ENCODE measurements around the gene CCSER1.
A peak's percentile ranks its signal among the peaks of the same experiment; 100 is the strongest.

CCSER1 gene

DNA sequence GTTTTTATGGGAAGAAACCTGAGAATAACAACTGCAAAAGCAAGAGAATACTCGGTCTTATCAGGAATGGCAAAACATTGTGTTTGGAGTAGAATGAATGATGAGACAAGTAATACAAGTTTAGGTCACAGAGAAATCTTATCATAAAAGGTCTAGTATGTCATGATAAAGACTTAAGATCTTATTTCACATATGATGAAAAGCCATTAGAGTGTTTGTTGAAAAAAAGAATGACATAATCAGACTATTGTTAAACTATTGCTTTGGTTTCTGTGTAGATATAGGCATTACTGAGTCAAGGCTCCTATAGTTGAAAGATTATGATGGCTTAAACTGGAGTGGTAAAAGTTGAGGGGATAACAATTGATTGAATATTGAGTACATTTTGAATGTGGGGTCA is 603.6 kb downstream of the CCSER1 start:
- Histone ChIP-seq H3K4me1 (peaks cover 11% of the 10 kb centered on the region), H3K36me3 (replicated peaks) (no peaks in the 10 kb centered on the region), H3K27me3 (ENCODE audit: low read depth) (no peaks in the 10 kb centered on the region), H3K9me3 (no peaks in the 10 kb centered on the region), H3K4me3 (no peak overlapping the region)
- in situ Hi-C loops (cut with MboI; ENCODE audit: low sequenced_read_pairs) = no loop called here
- DNase-seq (ENCODE audit: low spot score in 2 of 2) = no peak

DNA sequence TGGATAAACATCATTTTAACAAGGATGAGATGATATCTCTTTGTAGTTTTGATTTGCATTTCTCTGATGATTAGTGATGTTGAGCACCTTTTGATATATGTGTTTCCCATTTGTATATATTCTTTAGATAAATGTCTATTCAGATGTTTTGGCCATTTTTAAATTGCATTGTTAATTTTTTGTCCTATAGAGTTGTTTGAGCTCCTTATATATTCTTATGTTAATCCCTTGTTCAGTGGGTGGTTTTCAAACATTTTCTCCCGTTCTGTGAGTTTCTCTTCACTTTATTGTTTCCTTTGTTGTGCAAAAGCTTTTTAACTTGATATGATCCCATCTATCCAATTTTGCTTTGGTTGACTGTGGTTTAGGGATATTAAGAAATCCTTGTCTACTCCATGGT is 606.0 kb downstream of the CCSER1 start:
- in situ Hi-C loops (cut with MboI; ENCODE audit: low sequenced_read_pairs) = no loop called here
- DNase-seq (ENCODE audit: low spot score in 2 of 2) = peak in 1 of 2 experiments; percentile 93
- no peaks in the 10 kb centered on the region for H3K27me3 ChIP-seq (ENCODE audit: low read depth)
- H3K36me3 ChIP-seq (replicated peaks) = no peaks in the 10 kb centered on the region
- H3K4me3 ChIP-seq = no peak overlapping the region
- peaks cover 11% of the 10 kb centered on the region for H3K4me1 ChIP-seq
- no peaks in the 10 kb centered on the region for H3K9me3 ChIP-seq

DNA sequence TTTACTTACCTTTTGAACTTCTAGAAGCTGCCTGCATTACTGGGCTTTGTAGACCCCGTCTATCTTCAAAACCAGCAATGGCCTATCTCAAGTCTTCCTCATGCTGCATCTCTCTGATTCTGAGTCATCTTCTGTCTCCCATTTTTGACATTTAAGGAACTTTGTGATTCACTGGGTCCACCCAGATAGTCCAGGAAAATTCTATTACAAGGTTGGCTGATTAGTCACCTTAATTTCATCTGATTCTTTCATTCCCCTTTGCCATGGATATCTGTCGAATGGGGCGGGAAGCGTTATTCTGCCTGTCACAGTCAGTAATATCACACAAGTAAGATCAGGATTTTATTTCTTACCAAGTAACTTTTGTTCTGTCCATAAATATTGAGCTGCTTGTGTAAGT is 618.0 kb downstream of the CCSER1 start:
- H3K27me3 ChIP-seq (ENCODE audit: low read depth) = no peaks in the 10 kb centered on the region
- H3K4me1 ChIP-seq = peaks cover 3% of the 10 kb centered on the region; the same call in 1 of the 2 replicates
- no peaks in the 10 kb centered on the region for H3K9me3 ChIP-seq
- in situ Hi-C loops (cut with MboI; ENCODE audit: low sequenced_read_pairs) = no loop called here
- no peaks in the 10 kb centered on the region for H3K36me3 ChIP-seq (replicated peaks)
- no peak for DNase-seq (ENCODE audit: low spot score in 2 of 2)
- H3K4me3 ChIP-seq = no peak overlapping the region

DNA sequence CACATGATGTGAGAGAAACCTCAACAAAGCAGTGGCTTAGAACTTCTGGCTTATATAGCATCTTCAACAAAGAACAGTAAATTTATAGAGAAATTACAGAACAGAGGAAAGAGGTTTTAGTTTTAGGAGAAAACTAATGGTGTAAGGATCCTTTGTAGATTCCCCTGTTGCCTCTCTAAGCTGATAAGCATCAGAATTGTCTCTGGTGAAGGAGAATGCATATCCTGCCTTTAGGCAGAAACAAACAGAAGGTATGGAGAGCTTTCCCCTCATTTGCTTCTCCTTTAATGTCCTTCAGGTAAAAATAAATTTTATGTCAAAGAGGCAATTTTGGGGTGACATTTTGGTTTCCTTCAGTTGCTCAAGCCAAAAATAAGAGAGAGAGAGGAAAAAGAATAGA is 625.9 kb downstream of the CCSER1 start:
- Histone ChIP-seq H3K36me3 (replicated peaks) (no peaks in the 10 kb centered on the region), H3K9me3 (no peaks in the 10 kb centered on the region), H3K4me1 (no peaks in the 10 kb centered on the region), H3K4me3 (no peak overlapping the region), H3K27me3 (ENCODE audit: low read depth) (no peaks in the 10 kb centered on the region)
- no peak for DNase-seq (ENCODE audit: low spot score in 2 of 2)
- in situ Hi-C loops (cut with MboI; ENCODE audit: low sequenced_read_pairs) = no loop called here

DNA sequence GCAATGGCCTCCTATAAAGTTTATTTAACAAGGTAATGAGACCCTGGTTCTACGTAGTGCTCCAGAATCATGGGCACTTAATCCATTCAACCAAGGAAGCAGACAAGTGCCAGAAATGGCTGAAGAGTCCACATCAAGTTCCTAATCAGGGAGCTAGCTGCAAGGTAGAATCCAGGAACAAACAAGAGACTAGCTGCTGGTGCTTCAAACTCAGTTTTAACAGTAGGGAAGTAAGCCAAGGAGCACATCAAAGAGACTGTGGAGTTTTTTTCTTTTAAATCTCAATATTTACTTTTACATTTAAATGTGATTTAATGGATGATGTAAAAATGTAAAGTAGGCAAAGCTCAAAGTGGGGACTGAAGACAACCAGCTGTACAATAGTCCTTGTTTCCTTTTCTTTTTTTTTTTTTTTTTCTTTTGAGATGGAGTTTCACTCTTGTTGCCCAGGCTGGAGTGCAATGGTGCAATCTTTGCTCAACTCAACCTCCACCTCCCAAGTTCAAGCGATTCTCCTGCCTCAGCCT is 630.4 kb downstream of the CCSER1 start:
- no peaks in the 10 kb centered on the region for H3K27me3 ChIP-seq (ENCODE audit: low read depth)
- H3K36me3 ChIP-seq (replicated peaks) = no peaks in the 10 kb centered on the region
- no peaks in the 10 kb centered on the region for H3K4me1 ChIP-seq
- no peak overlapping the region for H3K4me3 ChIP-seq
- no peaks in the 10 kb centered on the region for H3K9me3 ChIP-seq
- in situ Hi-C loops (cut with MboI; ENCODE audit: low sequenced_read_pairs) = no loop called here
- no peak for DNase-seq (ENCODE audit: low spot score in 2 of 2)

DNA sequence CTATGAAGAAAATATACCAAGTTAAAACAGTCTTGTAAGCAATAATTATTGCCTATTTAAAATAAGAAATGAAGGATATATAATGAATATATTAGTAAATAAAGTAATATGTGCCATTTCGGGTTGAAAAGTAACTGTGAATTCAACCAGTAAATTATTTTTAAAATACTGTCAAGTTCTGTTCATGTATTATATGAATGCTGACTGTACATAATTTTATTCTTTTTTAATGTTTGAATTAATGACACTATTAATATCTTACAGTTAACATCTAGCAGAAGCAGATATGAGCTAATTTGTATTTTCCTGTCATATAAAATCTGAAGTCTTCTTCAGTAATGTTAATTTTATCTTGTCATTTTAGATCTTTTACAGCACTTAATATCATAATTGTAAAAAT is 632.9 kb downstream of the CCSER1 start:
- Histone ChIP-seq H3K4me1 (no peaks in the 10 kb centered on the region), H3K9me3 (no peaks in the 10 kb centered on the region), H3K4me3 (no peak overlapping the region), H3K27me3 (ENCODE audit: low read depth) (no peaks in the 10 kb centered on the region), H3K36me3 (replicated peaks) (no peaks in the 10 kb centered on the region)
- in situ Hi-C loops (cut with MboI; ENCODE audit: low sequenced_read_pairs) = no loop called here
- DNase-seq (ENCODE audit: low spot score in 2 of 2) = no peak

DNA sequence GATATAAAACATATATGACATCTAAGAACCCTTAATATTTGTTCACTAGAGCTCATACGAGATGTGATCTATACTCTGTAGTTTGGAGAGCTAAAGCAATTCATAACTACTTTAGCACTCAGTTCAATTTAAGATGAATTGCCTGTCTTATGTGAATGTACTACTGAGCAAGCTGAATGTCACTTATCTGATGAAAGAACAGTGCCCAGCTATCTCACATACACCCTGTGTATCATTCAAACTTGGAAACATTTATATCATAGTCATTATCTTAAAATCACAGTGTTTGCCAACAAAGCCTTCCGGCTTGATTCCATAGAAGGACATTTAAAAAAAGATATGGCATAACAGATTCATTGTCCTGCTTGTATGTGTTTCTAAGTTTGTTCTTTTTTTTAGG is 639.6 kb downstream of the CCSER1 start:
- in situ Hi-C loops (cut with MboI; ENCODE audit: low sequenced_read_pairs) = no loop called here
- Histone ChIP-seq H3K4me1 (no peaks in the 10 kb centered on the region), H3K4me3 (no peak overlapping the region), H3K36me3 (replicated peaks) (no peaks in the 10 kb centered on the region), H3K9me3 (no peaks in the 10 kb centered on the region), H3K27me3 (ENCODE audit: low read depth) (no peaks in the 10 kb centered on the region)
- no peak for DNase-seq (ENCODE audit: low spot score in 2 of 2)

DNA sequence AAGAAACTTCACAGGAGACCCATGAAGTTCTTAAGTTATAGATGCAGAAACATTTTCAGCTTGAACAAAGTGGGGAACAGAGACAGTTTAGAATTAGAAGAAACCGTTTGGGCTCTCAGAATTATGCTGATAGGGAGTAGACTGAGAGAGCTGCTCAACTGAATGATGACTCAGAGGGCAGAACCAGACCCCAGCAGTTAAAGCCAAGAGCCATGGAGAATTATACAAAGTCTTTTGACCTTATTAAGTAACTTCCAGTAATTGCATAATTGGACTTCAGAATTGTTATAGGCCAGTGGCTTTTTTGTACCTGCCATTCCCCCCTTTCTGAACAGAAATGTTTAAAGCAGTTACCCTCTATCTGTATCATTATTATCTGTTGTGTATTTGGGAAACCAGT is 642.1 kb downstream of the CCSER1 start:
- no peaks in the 10 kb centered on the region for H3K36me3 ChIP-seq (replicated peaks)
- H3K4me3 ChIP-seq = no peak overlapping the region
- DNase-seq (ENCODE audit: low spot score in 2 of 2) = no peak
- no peaks in the 10 kb centered on the region for H3K9me3 ChIP-seq
- H3K4me1 ChIP-seq = no peaks in the 10 kb centered on the region
- in situ Hi-C loops (cut with MboI; ENCODE audit: low sequenced_read_pairs) = no loop called here
- no peaks in the 10 kb centered on the region for H3K27me3 ChIP-seq (ENCODE audit: low read depth)

DNA sequence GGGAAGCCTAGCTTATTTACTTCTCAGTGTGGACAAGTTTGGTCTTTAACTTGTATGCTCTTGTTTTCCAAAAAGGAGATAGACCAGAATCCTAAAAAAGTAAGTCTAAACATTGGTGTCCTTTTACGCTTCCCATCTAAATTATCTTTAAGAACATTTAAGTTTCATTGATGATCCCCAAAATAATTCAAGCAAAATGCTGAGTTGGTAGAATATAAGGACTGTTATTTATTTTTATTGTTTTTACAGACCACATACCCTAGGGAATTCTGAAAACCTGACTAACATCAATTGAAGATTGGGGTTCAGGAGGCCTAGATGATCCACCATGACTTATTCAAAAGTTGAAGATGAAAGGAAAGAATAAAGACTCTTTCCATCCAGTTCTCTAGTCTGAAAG is 653.0 kb downstream of the CCSER1 start:
- H3K4me1 ChIP-seq = no peaks in the 10 kb centered on the region
- DNase-seq (ENCODE audit: low spot score in 2 of 2) = no peak
- H3K9me3 ChIP-seq = no peaks in the 10 kb centered on the region
- no peaks in the 10 kb centered on the region for H3K27me3 ChIP-seq (ENCODE audit: low read depth)
- H3K4me3 ChIP-seq = no peak overlapping the region
- in situ Hi-C loops (cut with MboI; ENCODE audit: low sequenced_read_pairs) = no loop called here
- no peaks in the 10 kb centered on the region for H3K36me3 ChIP-seq (replicated peaks)

DNA sequence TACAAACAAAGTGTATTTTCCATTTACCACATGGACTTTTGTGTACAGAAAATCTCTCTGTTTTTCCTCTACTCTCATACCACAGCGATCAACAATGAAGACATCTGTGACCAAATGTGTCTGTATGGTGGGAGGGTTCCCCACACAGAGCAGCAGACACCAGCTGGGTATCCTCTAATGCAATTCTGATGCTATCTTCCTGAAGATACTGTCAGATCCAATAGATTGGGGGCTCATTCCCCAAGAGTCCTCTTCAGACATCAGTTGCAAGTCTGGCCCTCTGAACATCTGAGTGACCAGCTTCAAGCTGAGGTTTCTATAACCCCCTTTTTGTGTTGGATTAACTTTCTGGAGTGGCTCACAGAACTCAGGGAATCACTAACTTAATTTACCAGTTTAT is 659.4 kb downstream of the CCSER1 start:
- H3K4me1 ChIP-seq = no peaks in the 10 kb centered on the region
- in situ Hi-C loops (cut with MboI; ENCODE audit: low sequenced_read_pairs) = no loop called here
- no peak overlapping the region for H3K4me3 ChIP-seq
- no peaks in the 10 kb centered on the region for H3K27me3 ChIP-seq (ENCODE audit: low read depth)
- DNase-seq (ENCODE audit: low spot score in 2 of 2) = no peak
- H3K36me3 ChIP-seq (replicated peaks) = no peaks in the 10 kb centered on the region
- H3K9me3 ChIP-seq = no peaks in the 10 kb centered on the region

DNA sequence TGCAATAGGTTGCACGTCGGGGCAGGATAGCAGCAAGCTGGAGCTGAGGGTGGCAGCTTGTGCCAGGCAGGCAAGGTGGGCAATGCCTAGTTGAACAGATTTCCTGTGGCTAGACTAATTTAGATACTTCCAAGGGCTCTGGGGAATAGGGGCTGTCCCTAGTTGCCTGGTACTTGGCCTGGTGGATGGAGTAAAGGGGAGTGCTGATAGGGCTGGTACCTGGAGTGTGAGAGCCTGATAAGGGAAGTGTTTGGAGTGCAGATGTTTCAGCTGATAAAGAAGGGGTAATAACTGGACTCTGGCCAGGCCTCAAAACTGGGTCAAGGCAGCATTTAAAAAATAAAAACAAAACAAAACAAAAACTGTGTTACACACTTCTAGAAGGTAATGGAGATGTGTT is 665.5 kb downstream of the CCSER1 start:
- Histone ChIP-seq H3K27me3 (ENCODE audit: low read depth) (no peaks in the 10 kb centered on the region), H3K4me1 (peaks cover 2% of the 10 kb centered on the region; the same call in 1 of the 2 replicates), H3K36me3 (replicated peaks) (no peaks in the 10 kb centered on the region), H3K9me3 (no peaks in the 10 kb centered on the region), H3K4me3 (no peak overlapping the region)
- in situ Hi-C loops (cut with MboI; ENCODE audit: low sequenced_read_pairs) = no loop called here
- DNase-seq (ENCODE audit: low spot score in 2 of 2) = no peak

DNA sequence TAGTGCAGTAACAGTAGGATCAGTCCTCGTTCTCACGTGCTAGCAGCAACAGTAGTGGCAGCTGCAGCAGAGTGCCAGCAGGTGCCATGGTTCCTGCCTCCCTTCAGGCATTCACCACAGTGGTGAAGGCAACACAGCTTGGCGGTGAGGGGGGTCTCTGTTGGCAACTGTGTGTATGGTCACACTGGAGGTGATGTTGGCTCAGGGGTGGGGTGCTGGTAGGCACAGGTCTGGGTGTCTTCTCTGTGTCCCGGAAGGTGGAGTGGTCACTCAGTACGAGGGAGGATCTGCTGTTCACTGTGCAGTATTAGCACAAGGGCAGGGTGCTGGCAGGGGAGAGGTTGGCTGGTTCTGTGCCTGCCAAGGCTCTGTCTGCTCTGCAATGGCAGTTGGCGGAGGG is 671.8 kb downstream of the CCSER1 start:
- in situ Hi-C loops (cut with MboI; ENCODE audit: low sequenced_read_pairs) = no loop called here
- no peak for DNase-seq (ENCODE audit: low spot score in 2 of 2)
- Histone ChIP-seq H3K9me3 (no peaks in the 10 kb centered on the region), H3K4me3 (no peak overlapping the region), H3K36me3 (replicated peaks) (no peaks in the 10 kb centered on the region), H3K27me3 (ENCODE audit: low read depth) (no peaks in the 10 kb centered on the region), H3K4me1 (peaks cover 1% of the 10 kb centered on the region; the same call in 1 of the 2 replicates)

DNA sequence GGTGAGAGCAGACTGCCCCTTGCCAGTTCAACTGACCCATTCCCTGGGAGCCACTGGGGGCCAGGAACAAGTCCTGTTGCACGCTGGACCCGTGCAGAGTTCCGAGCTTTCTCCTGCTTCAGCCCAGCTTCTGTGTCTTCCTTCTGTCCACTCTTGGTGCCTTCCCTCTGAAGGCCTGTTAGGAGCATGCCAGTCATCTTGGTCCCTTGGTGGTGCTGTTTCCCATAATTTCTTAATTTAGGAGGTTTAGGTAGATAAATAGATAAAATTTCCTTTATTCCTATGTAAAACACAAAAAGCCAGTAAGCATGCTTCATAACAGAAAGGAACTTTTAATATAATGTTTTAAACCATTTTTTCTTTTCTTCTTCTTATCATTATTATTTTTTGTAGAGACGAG is 672.7 kb downstream of the CCSER1 start:
- no peak for DNase-seq (ENCODE audit: low spot score in 2 of 2)
- in situ Hi-C loops (cut with MboI; ENCODE audit: low sequenced_read_pairs) = no loop called here

DNA sequence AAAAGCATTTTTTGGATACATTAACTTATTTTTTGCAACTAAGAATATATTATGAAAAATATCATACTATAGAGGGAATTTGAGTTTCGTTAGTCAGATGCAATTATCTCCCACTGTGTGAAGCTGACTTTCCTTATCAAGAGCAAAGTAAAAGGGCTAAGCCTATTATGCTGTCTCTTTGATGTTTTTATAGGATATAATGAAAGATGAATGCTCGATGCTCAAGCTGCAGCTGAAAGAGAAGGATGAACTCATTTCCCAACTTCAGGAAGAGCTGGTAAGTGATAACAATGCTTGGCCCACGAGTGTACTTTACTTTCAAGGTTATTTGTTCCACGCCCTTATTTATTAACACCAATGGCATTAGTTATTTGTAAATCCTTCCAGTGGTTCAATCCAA is 688.4 kb downstream of the CCSER1 start:
- Histone ChIP-seq H3K27me3 (ENCODE audit: low read depth) (no peaks in the 10 kb centered on the region), H3K4me1 (peaks cover 4% of the 10 kb centered on the region; the same call in 1 of the 2 replicates), H3K4me3 (no peak overlapping the region), H3K36me3 (replicated peaks) (no peaks in the 10 kb centered on the region), H3K9me3 (peaks cover 6% of the 10 kb centered on the region; the same call in 1 of the 2 replicates)
- DNase-seq (ENCODE audit: low spot score in 2 of 2) = no peak
- in situ Hi-C loops (cut with MboI; ENCODE audit: low sequenced_read_pairs) = no loop called here

More for the DNA sequence above, 672.7 kb downstream of the CCSER1 start:
- Histone ChIP-seq H3K36me3 (replicated peaks) (no peaks in the 10 kb centered on the region), H3K9me3 (no peaks in the 10 kb centered on the region), H3K27me3 (ENCODE audit: low read depth) (no peaks in the 10 kb centered on the region), H3K4me1 (no peaks in the 10 kb centered on the region), H3K4me3 (no peak overlapping the region)

DNA sequence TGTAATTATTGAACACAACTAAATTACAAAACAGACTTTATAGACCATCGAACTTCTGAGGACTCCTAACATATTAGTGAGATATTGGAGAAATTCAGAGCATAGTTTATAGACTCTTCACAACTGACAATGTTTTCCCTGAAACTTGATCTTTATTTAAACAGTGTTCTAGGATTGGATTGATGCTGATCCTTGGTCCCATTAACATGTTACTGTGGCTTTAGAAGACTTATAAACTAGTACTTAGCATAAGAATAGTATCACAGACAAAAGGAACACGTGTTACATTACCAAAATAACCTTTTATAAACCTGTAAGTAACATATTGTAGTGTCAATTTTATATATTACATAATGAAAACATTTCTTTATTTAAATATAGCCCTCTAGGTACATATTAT is 689.6 kb downstream of the CCSER1 start:
- Histone ChIP-seq H3K27me3 (ENCODE audit: low read depth) (no peaks in the 10 kb centered on the region), H3K4me3 (no peak overlapping the region), H3K36me3 (replicated peaks) (no peaks in the 10 kb centered on the region), H3K9me3 (peaks cover 6% of the 10 kb centered on the region; the same call in 1 of the 2 replicates), H3K4me1 (peaks cover 4% of the 10 kb centered on the region; the same call in 1 of the 2 replicates)
- in situ Hi-C loops (cut with MboI; ENCODE audit: low sequenced_read_pairs) = no loop called here
- DNase-seq (ENCODE audit: low spot score in 2 of 2) = peak in 1 of 2 experiments; percentile 90
